ENCODE measurements around the gene MAJIN.
"Not testable (repeated sequence)": the region's sequence is repeated elsewhere in the genome, so short reads cannot be mapped to it uniquely, and the experiment has no call there.

Gene MAJIN

GRCh38 chr11:64989416-64989815 lies 17.5 kb upstream of the MAJIN start:
- no peak for DNase-seq

GRCh38 chr11:64987998-64988854 lies 16.3 kb upstream of the MAJIN start:
- no peak for DNase-seq

GRCh38 chr11:64983339-64983738 lies 11.4 kb upstream of the MAJIN start:
- not testable (repeated sequence) for DNase-seq

- DNase-seq, result no peak
These were observed 4.7 kb upstream of the MAJIN start for GRCh38 chr11:64976651-64977050.

GRCh38 chr11:64974124-64974523 lies 2.2 kb upstream of the MAJIN start:
- DNase-seq, result no peak

- DNase-seq, result no peak
These were observed 1.2 kb downstream of the MAJIN start for GRCh38 chr11:64970731-64971151.

- no peak for DNase-seq
These were observed 2.7 kb downstream of the MAJIN start for GRCh38 chr11:64969209-64969608.

- no peak for DNase-seq
These were observed 4.5 kb downstream of the MAJIN start for GRCh38 chr11:64967375-64967774.

- DNase-seq, result no peak
These were observed 8.8 kb downstream of the MAJIN start for GRCh38 chr11:64963072-64963631.

GRCh38 chr11:64960719-64961118 lies 11.2 kb downstream of the MAJIN start:
- no peak for DNase-seq

GRCh38 chr11:64959498-64959897 lies 12.4 kb downstream of the MAJIN start:
- no peak for DNase-seq

- DNase-seq, result no peak
These were observed 17.7 kb downstream of the MAJIN start for GRCh38 chr11:64954201-64954600.

GRCh38 chr11:64951529-64951928 lies 20.4 kb downstream of the MAJIN start:
- no peak for DNase-seq

GRCh38 chr11:64947208-64947814 lies 24.6 kb downstream of the MAJIN start:
- no peak for DNase-seq

- no peak for DNase-seq
These were observed 35.4 kb downstream of the MAJIN start for GRCh38 chr11:64936539-64936938.

GRCh38 chr11:64935359-64936081 lies 36.4 kb downstream of the MAJIN start, which contains the start of gene GPHA2:
GPHA2 (minus strand) TSS chr11:64935893; CDS start chr11:64935460, 433 bp downstream.
- DNase-seq, result no peak

GRCh38 chr11:64934682-64935358 lies 37.1 kb downstream of the MAJIN start:
- no peak for DNase-seq

GRCh38 chr11:64933935-64934681 lies 37.8 kb downstream of the MAJIN start:
- no peak for DNase-seq

GRCh38 chr11:64933213-64933934 lies 38.5 kb downstream of the MAJIN start:
- DNase-seq, result no peak

GRCh38 chr11:64932324-64932723 lies 39.6 kb downstream of the MAJIN start:
- no peak for DNase-seq

- no peak for DNase-seq
These were observed 40.6 kb downstream of the MAJIN start for GRCh38 chr11:64931290-64931689.

Data from hippocampal formation (tissue), 2 donors.